Measurements from ENCODE around the gene HS3ST1.
A peak's percentile ranks its signal among the peaks of the same experiment; 100 is the strongest.

Gene HS3ST1

DNA sequence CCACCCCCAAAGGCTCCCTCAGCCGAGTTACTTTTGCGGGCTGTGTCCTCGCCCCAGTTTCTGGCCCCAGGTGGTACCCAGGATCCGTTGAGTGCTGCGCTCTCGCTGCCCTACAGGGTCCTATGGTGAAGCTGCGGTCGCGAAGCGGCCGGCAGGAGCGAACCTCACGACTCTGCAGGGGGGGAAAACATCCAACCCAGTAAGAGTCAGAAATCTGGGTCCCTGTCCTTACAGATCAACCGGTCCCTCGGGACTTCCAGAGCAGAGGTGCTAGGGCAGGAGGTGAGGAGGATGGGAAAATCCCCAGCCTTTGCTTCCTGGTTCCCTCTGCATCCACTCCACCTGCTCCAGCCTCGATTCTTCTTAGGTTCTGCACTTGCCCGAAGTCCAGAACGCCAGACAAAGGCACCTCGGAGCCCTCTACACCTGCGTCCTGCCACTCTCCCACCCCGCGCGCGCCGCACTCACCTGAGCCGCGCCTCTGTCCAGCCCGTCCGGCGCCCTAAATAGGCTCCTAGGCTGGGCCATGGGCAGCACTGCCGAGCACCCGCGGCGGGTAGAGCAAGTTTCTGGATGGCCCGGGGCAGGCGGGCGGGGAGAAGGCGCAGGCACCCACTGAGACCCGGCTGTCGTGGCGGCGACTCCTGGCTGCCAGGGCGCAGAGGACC, at the start of gene HS3ST1:
TSS of gene HS3ST1 (minus strand) at position 664 of the 668 bp plus-strand sequence. CDS start 28,889 bp downstream, outside the sequence.
- DNase-seq (ENCODE audit: low read depth in 3 of 3, low spot score in 1 of 3) = no peak

DNA sequence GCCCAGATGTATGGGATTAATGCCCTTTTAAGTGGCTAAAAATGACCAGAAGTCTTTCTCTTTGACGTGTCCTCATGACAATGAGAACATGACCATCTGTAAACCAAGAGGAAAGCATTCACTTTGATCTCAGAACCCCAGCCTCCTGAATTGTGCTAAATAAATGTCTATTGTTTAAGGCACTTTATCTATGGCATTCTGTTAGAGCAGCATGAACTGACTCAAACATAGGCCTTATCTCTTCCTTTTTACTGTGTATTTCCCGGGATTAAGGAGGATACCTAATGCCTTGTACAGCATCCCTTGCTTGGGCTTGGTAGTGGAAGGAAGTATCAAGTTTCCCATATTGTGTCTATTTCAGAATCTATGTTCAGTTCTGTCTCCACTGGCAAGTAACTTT, 47.2 kb upstream of the HS3ST1 start:
- DNase-seq (ENCODE audit: low read depth in 3 of 3, low spot score in 1 of 3) = no peak

DNA sequence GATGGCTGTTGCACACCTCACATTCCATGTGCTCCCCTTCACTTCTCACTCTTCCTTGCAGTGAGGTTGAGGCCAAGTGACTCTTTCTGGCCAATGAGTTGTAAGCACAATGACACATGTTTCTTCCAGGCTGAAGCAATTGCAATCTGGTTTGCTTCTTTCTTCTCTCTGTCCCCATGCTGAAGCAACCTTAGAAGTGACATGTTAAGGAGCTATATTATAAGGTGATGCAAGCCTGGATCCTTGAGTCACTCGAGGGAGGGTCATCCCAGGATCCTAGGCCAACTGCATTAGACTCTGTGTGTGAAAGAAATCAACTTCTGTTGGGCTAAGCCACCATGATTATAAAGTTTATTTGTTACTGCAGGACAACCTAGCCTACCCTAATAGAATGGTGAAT, 45.5 kb upstream of the HS3ST1 start:
- no peak for DNase-seq (ENCODE audit: low read depth in 3 of 3, low spot score in 1 of 3)

- no peak for DNase-seq (ENCODE audit: low read depth in 3 of 3, low spot score in 1 of 3)
These were observed 43.8 kb upstream of the HS3ST1 start for GRCh38 chr4:11472535-11472934.

GRCh38 chr4:11471618-11472017, 42.9 kb upstream of the HS3ST1 start:
- DNase-seq (ENCODE audit: low read depth in 3 of 3, low spot score in 1 of 3) = peak in 2 of 3 donors; percentile 17 to 27

DNA sequence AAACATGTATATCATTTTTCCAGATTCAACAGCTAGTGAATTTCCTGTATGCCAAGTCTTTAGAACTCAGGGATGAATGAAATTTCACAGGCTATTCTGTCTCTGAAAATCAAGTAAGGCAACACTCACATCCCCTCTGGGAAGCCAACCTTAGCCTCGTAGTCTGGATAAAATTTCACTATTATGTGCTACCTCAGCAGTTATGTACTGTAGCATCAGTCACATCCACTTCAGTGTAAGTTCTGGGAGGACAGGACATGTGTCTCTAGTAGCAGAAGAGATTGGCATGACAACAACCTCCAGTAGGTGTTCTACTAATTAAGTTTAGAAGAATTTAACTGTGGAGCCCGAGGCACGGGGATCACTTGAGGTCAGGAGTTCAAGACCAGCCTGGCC, 42.4 kb upstream of the HS3ST1 start:
- DNase-seq (ENCODE audit: low read depth in 3 of 3, low spot score in 1 of 3) = no peak

DNA sequence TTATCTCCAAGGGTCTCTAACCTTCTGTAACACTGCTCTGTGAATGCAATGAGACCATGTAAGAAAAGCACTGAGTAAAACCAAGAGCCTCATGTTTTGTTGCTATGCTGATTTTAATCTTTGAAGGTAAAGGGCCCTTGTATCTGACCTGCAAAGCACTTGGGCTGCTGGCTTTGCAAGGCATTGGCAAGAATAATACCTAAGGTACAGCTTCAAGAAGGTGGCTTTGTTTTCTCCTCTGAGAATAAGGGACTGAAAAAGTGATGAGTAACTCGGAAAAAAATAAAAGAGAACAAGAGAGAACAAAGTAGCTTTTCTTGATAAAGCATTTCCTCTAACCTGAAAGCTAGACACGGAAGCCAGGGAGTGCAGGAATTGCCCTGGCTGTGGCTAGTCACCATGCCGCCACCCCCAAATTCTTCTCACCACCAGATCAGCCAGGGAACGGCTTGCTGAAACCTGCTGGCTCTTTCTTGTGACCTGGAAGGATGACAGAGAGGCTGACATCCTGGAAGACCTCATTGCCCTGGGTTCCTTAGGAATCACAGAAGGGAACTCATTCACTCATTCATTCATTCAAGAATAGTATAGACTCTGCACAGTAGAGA, 41.8 kb upstream of the HS3ST1 start:
- no peak for DNase-seq (ENCODE audit: low read depth in 3 of 3, low spot score in 1 of 3)

DNA sequence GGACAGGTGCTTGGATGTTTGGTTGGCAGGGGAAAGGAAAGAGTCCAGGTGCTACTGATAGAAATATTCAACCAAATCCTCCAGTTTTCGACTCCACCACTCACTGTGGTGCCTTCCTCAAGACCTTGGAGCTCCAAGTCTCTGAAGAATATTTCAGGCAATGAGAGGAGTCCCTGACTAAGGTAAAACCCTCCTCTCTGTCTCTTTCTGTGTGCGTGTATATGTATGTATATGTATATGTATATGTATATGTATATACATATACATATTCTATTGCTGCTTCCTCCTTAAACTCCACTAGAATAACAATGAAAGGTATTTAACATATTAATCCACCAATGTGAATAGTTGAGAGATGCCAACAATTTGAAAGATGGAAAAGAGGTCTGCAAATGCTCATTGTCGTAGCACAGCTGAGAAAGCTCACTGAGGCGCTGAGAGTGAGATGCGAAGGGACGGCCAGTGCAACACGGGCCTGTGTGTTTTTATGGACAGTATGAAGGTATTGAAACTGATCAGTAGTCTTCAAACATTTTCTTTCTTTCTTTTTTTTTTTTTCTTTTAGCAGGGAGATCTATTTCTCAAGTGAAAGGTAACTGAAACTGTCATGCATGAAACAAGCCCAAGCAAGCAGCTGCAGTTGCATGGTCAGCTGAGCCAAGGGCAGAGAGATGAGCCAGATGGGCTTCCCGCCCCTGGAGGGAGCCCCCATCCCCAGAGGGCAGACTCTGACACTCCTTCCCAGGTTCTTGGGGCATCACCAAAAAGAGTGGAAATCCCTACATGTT, 41.1 kb upstream of the HS3ST1 start:
- DNase-seq (ENCODE audit: low read depth in 3 of 3, low spot score in 1 of 3) = no peak

DNA sequence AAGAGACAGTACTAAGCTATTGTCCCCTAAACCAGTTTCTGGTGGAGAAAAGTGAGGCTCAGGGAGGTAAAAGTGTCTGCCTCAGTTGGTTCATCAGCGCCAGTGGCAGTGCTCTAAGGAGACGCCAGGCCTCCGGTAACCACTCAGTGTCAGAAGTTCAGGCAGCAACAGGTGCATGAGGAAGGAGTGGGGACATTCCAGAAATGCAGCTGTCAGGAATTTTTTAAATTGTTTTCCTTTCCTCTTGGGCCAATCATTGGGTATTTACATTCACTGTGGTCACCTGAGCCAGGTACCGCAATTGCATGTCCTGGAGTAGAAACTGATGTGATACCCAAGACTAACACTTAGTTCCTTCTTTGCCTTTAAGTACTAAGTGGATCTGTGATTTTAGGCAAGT, 40.2 kb upstream of the HS3ST1 start:
- DNase-seq (ENCODE audit: low read depth in 3 of 3, low spot score in 1 of 3) = no peak

GRCh38 chr4:11467931-11468330, 39.2 kb upstream of the HS3ST1 start:
- DNase-seq (ENCODE audit: low read depth in 3 of 3, low spot score in 1 of 3) = no peak

DNA sequence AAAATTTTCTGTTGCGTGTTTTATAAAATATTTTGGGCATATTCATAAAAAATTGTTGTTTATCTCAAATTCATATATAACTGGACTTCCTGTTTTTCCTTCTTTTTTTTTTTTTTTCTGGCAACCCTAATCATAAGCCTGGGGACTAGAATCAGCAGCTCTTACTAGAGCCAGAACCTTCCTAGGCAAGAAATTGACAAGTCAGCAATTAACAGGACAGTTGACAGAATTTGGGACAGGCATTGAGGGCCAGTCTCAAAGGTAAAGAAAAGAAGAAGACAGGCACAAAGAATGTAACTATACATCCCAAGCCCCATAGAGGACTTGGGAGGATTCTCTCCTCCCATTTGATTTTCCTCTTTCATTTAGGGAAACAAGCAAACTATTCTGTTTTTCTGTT, 35.0 kb upstream of the HS3ST1 start:
- DNase-seq (ENCODE audit: low read depth in 3 of 3, low spot score in 1 of 3) = no peak

- no peak for DNase-seq (ENCODE audit: low read depth in 3 of 3, low spot score in 1 of 3)
These were observed 27.7 kb upstream of the HS3ST1 start for GRCh38 chr4:11456401-11456800.

- no peak for DNase-seq (ENCODE audit: low read depth in 3 of 3, low spot score in 1 of 3)
These were observed 26.6 kb upstream of the HS3ST1 start for GRCh38 chr4:11455201-11455835.

DNA sequence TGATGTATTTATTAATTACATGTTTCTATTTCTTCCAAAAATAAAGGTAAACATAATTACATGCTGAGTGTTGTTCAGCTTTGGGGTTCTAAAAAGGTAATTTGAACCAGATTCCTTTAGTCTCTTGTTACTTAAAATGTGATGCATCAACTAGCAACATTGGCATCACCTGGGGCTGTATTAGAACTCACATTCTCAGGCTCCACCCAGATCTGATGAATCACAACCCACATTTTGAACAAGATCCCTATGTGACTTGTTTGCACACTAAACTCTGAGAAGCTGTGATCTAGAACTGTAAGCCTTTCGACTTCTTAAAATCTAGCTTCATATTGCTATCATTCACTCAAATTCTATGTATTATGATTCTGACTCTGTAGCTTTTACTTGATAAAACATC, 23.0 kb upstream of the HS3ST1 start:
- DNase-seq (ENCODE audit: low read depth in 3 of 3, low spot score in 1 of 3) = no peak

GRCh38 chr4:11446155-11446811, 17.6 kb upstream of the HS3ST1 start:
- DNase-seq (ENCODE audit: low read depth in 3 of 3, low spot score in 1 of 3) = no peak

DNA sequence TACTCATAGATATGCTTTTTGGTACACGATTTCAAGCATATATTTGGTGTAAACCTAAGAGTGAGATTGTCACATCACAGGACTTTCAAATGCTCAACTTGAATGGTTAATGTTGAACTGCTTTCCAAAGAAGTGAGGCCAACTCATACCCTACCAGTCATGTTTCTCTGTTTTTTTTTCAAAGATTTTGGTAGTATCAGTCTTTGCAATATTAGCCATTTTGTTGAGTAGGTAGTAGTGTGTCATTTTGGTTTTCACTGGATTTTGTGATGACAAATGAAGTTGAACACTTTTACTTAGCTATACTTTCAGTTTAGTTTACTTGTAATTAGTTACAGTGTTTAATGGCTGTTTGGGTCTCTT, 12.5 kb upstream of the HS3ST1 start:
- no peak for DNase-seq (ENCODE audit: low read depth in 3 of 3, low spot score in 1 of 3)

DNA sequence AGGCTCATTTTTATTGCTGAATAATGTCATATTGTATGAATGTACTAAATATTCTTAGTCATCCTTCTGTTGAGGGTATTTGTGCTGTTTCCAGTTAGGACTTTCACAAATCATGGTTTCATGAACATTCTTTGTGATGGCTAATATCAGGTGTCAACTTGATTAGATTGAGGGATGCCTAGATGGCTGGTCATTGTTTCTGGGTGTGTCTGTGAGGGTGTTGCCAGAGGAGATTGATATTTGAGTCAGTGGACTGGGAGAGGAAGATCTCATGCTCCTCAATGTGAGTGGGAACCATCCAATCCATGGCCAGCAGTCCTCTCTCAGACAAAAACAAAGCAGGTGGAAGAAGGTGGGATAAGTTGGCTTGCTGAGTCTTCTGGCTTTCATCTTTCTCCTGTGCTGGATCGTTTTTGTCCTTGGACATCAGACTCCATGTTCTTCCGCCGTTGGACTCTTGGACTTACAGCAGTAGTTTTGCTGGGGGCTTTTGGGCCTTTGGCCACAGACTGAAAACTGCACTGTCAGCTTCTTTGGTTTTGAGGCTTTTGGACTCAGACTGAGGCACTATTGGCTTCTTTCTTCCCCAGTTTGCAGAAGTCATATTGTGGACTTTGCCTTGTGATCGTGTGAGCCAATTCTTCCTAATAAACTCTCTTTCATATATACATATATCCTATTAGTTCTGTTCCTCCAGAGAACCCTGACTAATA, 11.9 kb upstream of the HS3ST1 start:
- DNase-seq (ENCODE audit: low read depth in 3 of 3, low spot score in 1 of 3) = no peak

DNA sequence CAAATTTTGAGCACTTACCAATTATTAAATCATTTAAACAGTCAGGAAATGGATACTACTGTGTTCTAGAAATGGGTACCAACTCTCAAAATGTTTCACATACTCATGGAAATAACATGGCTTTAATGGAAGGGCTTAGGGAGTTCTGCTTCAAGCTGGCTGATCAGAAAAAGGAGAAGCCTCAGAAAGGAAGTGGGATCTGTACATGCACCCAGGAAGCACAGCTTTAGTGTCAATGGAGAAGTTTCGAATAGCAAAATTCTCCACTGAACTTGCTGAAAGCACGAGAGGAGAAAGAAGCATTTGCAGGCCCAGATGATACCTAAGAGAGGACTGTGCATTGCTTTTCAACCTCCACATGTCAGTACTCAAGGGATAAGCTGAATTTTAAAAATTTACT, 11.1 kb upstream of the HS3ST1 start:
- no peak for DNase-seq (ENCODE audit: low read depth in 3 of 3, low spot score in 1 of 3)

DNA sequence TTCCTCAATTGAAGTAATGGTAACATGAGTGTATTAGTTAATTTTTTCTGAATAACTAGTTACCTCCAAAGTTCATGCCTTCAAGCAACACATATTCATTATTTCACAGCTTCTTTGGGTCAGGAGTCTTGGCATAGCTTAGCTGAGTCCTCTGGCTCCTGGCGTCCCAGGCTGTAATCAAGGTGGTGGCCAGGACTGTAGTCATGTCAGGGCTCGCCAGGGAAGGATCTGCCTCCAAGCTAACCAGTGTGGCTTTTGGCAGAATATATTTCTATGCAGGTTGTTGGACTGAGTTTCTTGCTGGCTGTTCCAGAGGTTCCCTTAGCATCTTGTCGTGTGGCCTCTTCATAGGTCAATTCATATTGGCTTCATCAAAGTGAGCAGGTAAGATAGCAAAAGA, 10.0 kb upstream of the HS3ST1 start:
- no peak for DNase-seq (ENCODE audit: low read depth in 3 of 3, low spot score in 1 of 3)

- no peak for DNase-seq (ENCODE audit: low read depth in 3 of 3, low spot score in 1 of 3)
These were observed 8.0 kb upstream of the HS3ST1 start for GRCh38 chr4:11436673-11437072.

DNA sequence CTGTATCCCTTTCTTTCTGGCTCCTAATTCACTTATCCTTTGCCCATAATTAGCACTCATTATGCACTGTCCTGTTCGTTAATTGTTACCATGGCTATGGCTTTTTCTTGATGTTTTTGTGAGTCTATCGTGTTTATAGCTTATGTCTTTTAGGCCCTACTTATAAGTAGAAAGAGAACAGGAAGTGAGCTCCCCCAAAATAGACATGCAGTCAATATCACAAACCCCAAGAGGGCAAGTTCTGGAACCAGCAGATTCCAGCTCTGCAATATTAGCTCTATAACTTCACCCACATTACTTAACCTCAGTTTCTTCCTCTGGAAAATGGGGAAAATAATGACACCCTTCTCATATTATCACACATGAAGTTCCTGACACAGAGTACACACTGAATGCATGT, 7.4 kb upstream of the HS3ST1 start:
- DNase-seq (ENCODE audit: low read depth in 3 of 3, low spot score in 1 of 3) = no peak

Measured in stimulated activated CD4-positive, alpha-beta T cell treated with anti-CD3 and anti-CD28 coated beads, TNF-alpha, amount 100 ng/mL, for 1 hour (primary cell).